Nephron progenitor cell (in vitro differentiated cells): ENCODE measurements around the gene DNAH17.
A peak's percentile ranks its signal among the peaks of the same experiment; 100 is the strongest.

Experiments used
- DNase-seq: peaks from one replicate; pipeline ENCODE4 v3.0.0; 2021
- H3K27ac Mint-ChIP-seq: 2 replicates; pipeline ENCODE4 v1.8.0; 2021; ENCODE audit warnings: mild to moderate bottlenecking, moderate library complexity, mixed read lengths
- H3K27me3 Mint-ChIP-seq: 2 replicates; pipeline ENCODE4 v1.8.0; 2021; ENCODE audit warnings: mild to moderate bottlenecking, low read depth, mixed read lengths; ENCODE audit not compliant: poor library complexity
- H3K36me3 Mint-ChIP-seq: 2 replicates; pipeline ENCODE4 v1.8.0; 2021; ENCODE audit warnings: low read depth, mixed read lengths
- H3K4me1 Mint-ChIP-seq: 2 replicates; pipeline ENCODE4 v1.8.0; 2021; ENCODE audit warnings: mixed read lengths
- H3K4me3 Mint-ChIP-seq: 2 replicates; pipeline ENCODE4 v1.8.0; 2021; ENCODE audit warnings: mild to moderate bottlenecking, moderate library complexity, mixed read lengths
- H3K9me3 Mint-ChIP-seq: 2 replicates; pipeline ENCODE4 v1.8.0; 2021; ENCODE audit warnings: mild to moderate bottlenecking, moderate library complexity, mixed read lengths
- CTCF ChIP-seq: fragments of 200-600 bp; sonication (generic); IDR thresholded peaks from 2 replicates; pipeline ENCODE4 v1.5.0; 2021; ENCODE audit warnings: antibody characterized with exemption

Gene DNAH17

GRCh38 chr17:78406396-78406795 lies 170.8 kb downstream of the DNAH17 start:
- no peak for TF ChIP-seq CTCF
- peaks cover 55% of the 10 kb centered on the region for H3K4me1 Mint-ChIP-seq
- H3K27ac Mint-ChIP-seq = no peak overlapping the region
- peaks cover 43% of the 10 kb centered on the region for H3K36me3 Mint-ChIP-seq
- no peak overlapping the region for H3K4me3 Mint-ChIP-seq
- no peak for DNase-seq
- no peaks in the 10 kb centered on the region for H3K9me3 Mint-ChIP-seq
- H3K27me3 Mint-ChIP-seq = no peaks in the 10 kb centered on the region

GRCh38 chr17:78403822-78404221 lies 173.4 kb downstream of the DNAH17 start:
- TF ChIP-seq CTCF = no peak
- no peak overlapping the region for H3K27ac Mint-ChIP-seq
- no peak overlapping the region for H3K4me3 Mint-ChIP-seq
- H3K4me1 Mint-ChIP-seq = peaks cover 33% of the 10 kb centered on the region
- peaks cover 63% of the 10 kb centered on the region for H3K36me3 Mint-ChIP-seq
- no peaks in the 10 kb centered on the region for H3K9me3 Mint-ChIP-seq
- no peaks in the 10 kb centered on the region for H3K27me3 Mint-ChIP-seq
- DNase-seq = no peak

DNA sequence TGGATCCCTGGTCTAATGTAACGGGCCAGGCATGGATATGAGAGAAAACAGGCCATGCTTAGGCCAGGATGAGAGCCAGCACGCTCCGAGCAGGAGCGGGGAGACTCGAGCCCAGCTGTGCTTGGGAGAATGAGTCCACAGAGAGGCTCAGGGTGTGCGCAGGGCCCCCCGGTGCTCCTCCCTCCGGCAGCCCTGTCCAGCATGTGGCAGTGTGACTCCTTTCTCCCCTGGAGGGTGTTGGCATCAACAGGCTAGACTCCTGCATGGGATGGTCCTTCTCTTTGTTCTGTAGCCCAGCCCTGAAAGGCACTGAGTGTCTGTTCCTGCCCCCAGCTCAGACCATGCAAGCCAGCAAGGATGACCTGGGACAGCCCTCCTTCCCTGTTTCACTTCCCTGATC lies 175.3 kb downstream of the DNAH17 start:
- Mint-ChIP-seq H3K4me3 (no peak overlapping the region), H3K9me3 (no peaks in the 10 kb centered on the region), H3K27me3 (no peaks in the 10 kb centered on the region), H3K4me1 (peaks cover 14% of the 10 kb centered on the region), H3K27ac (peak overlapping the region; percentile 65), H3K36me3 (peaks cover 74% of the 10 kb centered on the region)
- no peak for TF ChIP-seq CTCF
- DNase-seq = no peak

- no peak for DNase-seq
- Mint-ChIP-seq H3K36me3 (peaks cover 80% of the 10 kb centered on the region), H3K27me3 (no peaks in the 10 kb centered on the region), H3K4me1 (peaks cover 9% of the 10 kb centered on the region), H3K4me3 (no peak overlapping the region), H3K9me3 (no peaks in the 10 kb centered on the region), H3K27ac (no peak overlapping the region)
- TF ChIP-seq CTCF = no peak
Observed at GRCh38 chr17:78401246-78401645, 175.9 kb downstream of the DNAH17 start.

- H3K36me3 Mint-ChIP-seq = peaks cover 82% of the 10 kb centered on the region
- H3K9me3 Mint-ChIP-seq = no peaks in the 10 kb centered on the region
- H3K27ac Mint-ChIP-seq = peak overlapping the region; percentile 29
- peaks cover 7% of the 10 kb centered on the region for H3K4me1 Mint-ChIP-seq
- H3K27me3 Mint-ChIP-seq = no peaks in the 10 kb centered on the region
- no peak for DNase-seq
- H3K4me3 Mint-ChIP-seq = no peak overlapping the region
- TF ChIP-seq CTCF = no peak
Observed at GRCh38 chr17:78400581-78401240, 176.5 kb downstream of the DNAH17 start.

- DNase-seq = no peak
- H3K36me3 Mint-ChIP-seq = peaks cover 81% of the 10 kb centered on the region
- no peaks in the 10 kb centered on the region for H3K9me3 Mint-ChIP-seq
- H3K4me1 Mint-ChIP-seq = peaks cover 4% of the 10 kb centered on the region
- no peak overlapping the region for H3K4me3 Mint-ChIP-seq
- no peak overlapping the region for H3K27ac Mint-ChIP-seq
- no peaks in the 10 kb centered on the region for H3K27me3 Mint-ChIP-seq
- no peak for TF ChIP-seq CTCF
Observed at GRCh38 chr17:78399693-78400144, 177.5 kb downstream of the DNAH17 start.
